Measurements from ENCODE around the gene DNAJA4. TPM values are rescaled to one million over a fixed set of nuclear protein-coding genes. Genes with fewer than 3 reads are reported as not detected.

Gene DNAJA4
- total RNA-seq, 1 donor from 2014 or later: 26.5 TPM

DNA sequence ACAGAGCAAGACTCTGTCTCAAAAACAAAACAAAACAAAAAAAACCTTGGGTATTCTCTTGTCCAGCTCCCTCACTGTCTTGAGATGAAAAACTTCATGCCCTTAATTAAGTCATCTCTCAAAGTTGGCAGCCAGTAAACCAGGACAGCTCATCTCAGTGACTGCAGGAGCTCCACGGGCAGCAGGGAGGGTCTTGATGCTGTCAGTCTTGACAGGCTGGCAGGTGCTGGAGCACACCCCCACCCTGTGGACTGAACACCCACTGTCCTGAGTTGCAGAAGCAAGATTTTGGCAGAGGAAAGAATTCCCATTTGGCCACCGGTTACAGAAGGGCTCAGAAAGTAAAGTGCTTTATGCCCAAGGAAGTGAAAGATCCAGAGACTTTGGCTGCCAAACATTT lies 8.0 kb downstream of the DNAJA4 start:
- no peaks in the 10 kb centered on the region for H3K9me3 ChIP-seq
- intact Hi-C loops (cut with DNase I): no loop called here
- no peak for DNase-seq (ENCODE audit: extremely low spot score in 2 of 2)
- H3K27ac ChIP-seq: no peak overlapping the region
- no peaks in the 10 kb centered on the region for H3K4me1 ChIP-seq
- H3K27me3 ChIP-seq: no peaks in the 10 kb centered on the region
- TF ChIP-seq POLR2AphosphoS5 (IDR thresholded peaks at IDR 0.05; ENCODE audit: insufficient read depth in 1 of 2, low read depth in 1 of 2) (no peak), POLR2A (IDR thresholded peaks at IDR 0.05) (no peak)
- TF ChIP-seq, protein P1, sequence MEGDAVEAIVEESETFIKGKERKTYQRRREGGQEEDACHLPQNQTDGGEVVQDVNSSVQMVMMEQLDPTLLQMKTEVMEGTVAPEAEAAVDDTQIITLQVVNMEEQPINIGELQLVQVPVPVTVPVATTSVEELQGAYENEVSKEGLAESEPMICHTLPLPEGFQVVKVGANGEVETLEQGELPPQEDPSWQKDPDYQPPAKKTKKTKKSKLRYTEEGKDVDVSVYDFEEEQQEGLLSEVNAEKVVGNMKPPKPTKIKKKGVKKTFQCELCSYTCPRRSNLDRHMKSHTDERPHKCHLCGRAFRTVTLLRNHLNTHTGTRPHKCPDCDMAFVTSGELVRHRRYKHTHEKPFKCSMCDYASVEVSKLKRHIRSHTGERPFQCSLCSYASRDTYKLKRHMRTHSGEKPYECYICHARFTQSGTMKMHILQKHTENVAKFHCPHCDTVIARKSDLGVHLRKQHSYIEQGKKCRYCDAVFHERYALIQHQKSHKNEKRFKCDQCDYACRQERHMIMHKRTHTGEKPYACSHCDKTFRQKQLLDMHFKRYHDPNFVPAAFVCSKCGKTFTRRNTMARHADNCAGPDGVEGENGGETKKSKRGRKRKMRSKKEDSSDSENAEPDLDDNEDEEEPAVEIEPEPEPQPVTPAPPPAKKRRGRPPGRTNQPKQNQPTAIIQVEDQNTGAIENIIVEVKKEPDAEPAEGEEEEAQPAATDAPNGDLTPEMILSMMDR (IDR thresholded peaks at IDR 0.05): no peak
- H3K4me3 ChIP-seq: no peak overlapping the region
- peaks cover 0 to 6% of the 10 kb centered on the region in 2 donors for H3K36me3 ChIP-seq

DNA sequence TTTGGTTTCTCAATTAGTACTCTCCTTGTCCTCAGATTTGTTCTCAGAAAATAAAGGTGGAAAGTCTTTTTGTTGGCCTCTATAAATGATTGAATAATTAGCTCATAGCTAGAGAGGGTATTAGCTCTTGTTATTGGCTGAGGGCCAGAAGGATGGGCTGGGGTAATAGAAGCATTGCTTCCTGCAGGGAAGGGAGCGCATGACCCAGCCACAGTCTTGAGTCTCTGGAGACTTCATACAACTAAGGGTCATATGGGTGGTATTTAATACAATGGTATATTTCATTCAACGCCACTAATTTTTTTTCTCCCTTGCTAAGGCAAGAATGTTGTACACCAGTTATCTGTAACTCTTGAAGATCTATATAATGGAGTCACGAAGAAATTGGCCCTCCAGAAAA lies 8.4 kb downstream of the DNAJA4 start:
- TF ChIP-seq POLR2A (IDR thresholded peaks at IDR 0.05) (no peak), POLR2AphosphoS5 (IDR thresholded peaks at IDR 0.05; ENCODE audit: insufficient read depth in 1 of 2, low read depth in 1 of 2) (no peak)
- TF ChIP-seq, protein P1 (IDR thresholded peaks at IDR 0.05): no peak
- Histone ChIP-seq H3K36me3 (peaks cover 0 to 6% of the 10 kb centered on the region in 2 donors), H3K27ac (no peak overlapping the region), H3K4me3 (no peak overlapping the region), H3K27me3 (no peaks in the 10 kb centered on the region), H3K9me3 (no peaks in the 10 kb centered on the region), H3K4me1 (no peaks in the 10 kb centered on the region)
- intact Hi-C loops (cut with DNase I): no loop called here
- no peak for DNase-seq (ENCODE audit: extremely low spot score in 2 of 2)

DNA sequence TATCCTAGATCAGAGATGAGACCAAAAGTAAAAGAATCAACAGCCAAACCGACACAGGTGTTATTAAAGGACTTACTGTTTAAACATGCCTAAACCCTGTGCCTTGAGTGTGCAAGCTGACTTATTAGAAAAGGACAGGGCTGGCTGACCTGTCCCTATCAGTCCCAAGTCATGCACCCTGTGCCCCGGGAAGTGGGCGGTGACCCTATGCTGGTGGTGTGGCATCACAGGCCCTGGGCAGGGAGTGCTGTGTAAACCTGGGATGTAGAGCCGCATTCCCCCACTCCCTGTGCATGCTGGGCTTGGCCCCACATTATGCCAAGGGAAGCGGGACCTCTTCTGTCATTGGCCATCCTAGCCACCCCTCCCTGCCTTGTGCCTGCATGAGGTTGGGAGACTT lies 10.6 kb downstream of the DNAJA4 start:
- intact Hi-C loops (cut with DNase I): no loop called here
- Histone ChIP-seq H3K9me3 (no peaks in the 10 kb centered on the region), H3K36me3 (peaks cover 0 to 12% of the 10 kb centered on the region in 2 donors)

GRCh38 chr15:78276064-78276943 lies 11.9 kb downstream of the DNAJA4 start:
- H3K9me3 ChIP-seq: no peaks in the 10 kb centered on the region
- H3K4me3 ChIP-seq: no peak overlapping the region
- no peaks in the 10 kb centered on the region for H3K27me3 ChIP-seq
- intact Hi-C loops (cut with DNase I): no loop called here
- TF ChIP-seq POLR2AphosphoS5 (IDR thresholded peaks at IDR 0.05; ENCODE audit: insufficient read depth in 1 of 2, low read depth in 1 of 2) (no peak), POLR2A (IDR thresholded peaks at IDR 0.05) (no peak)
- TF ChIP-seq, protein P1 (IDR thresholded peaks at IDR 0.05): no peak
- no peak for DNase-seq (ENCODE audit: extremely low spot score in 2 of 2)
- peaks cover 0 to 17% of the 10 kb centered on the region in 2 donors for H3K36me3 ChIP-seq
- H3K27ac ChIP-seq: no peak overlapping the region
- no peaks in the 10 kb centered on the region for H3K4me1 ChIP-seq

More for the DNA sequence above, 10.6 kb downstream of the DNAJA4 start:
- H3K27me3 ChIP-seq: no peaks in the 10 kb centered on the region
- TF ChIP-seq, protein P1 (IDR thresholded peaks at IDR 0.05): no peak
- TF ChIP-seq POLR2A (IDR thresholded peaks at IDR 0.05): no peak
- TF ChIP-seq POLR2AphosphoS5 (IDR thresholded peaks at IDR 0.05; ENCODE audit: insufficient read depth in 1 of 2, low read depth in 1 of 2): no peak
- no peaks in the 10 kb centered on the region for H3K4me1 ChIP-seq
- no peak overlapping the region for H3K27ac ChIP-seq
- no peak for DNase-seq (ENCODE audit: extremely low spot score in 2 of 2)
- no peak overlapping the region for H3K4me3 ChIP-seq

Data from vagina (tissue), 2 donors.